GM18505 (cell line): ENCODE results near the gene PTPRE.
"Not testable (repeated sequence)": the region's sequence is repeated elsewhere in the genome, so short reads cannot be mapped to it uniquely, and the experiment has no call there.

Experiments
- ATAC-seq: cut with Tn5 transposase; IDR thresholded peaks from one replicate; pipeline ENCODE4 v1.9.1; 2021; ENCODE audit not compliant: unreplicated experiment
- POLR2A ChIP-seq: IDR thresholded peaks from 4 replicates; pipeline ENCODE4 v1.6.1; 2011; ENCODE audit warnings: borderline replicate concordance; ENCODE audit not compliant: insufficient read depth, insufficient read length; ENCODE audit errors: extremely low read depth

The PTPRE gene

GRCh38 chr10:127982601-127983000 lies 75.7 kb downstream of the PTPRE start:
- TF ChIP-seq POLR2A = no peak
- ATAC-seq = no peak

DNA sequence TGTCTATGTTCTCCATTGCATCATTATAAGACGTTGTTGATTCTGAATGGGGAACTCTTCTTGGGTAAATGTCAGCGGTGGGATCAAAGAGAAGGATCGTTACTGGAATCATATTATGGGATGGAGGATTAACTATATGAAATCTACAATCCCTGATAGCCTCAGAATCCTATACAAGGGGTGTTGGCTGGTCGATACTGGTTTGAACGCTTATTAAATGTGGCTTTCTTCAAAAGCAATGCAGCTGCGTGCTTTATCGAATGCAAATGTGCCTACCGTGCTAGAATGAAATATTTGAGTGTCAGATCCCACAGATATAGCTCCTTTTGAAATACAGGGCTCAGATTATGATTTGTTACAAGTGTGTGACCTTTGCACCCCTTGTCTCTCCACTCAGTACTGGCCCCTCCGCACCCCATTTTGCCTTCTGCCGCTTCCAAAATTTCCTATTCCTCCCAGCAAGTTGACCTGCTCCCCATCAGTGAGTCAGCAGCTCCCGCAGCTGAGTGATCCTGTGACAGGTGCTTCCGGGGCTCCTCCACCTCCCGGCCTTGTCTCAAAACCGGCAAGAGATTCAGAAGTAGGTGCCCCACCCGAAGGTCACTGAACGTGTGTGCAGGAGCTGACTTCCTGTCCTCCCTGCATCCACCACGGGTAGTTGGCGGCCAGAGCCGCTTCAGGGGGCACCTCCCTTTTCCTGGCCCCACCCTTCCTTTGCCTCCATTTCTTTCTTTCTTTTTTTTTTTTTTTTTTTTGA lies 76.6 kb downstream of the PTPRE start:
- no peak for TF ChIP-seq POLR2A
- ATAC-seq = no peak

DNA sequence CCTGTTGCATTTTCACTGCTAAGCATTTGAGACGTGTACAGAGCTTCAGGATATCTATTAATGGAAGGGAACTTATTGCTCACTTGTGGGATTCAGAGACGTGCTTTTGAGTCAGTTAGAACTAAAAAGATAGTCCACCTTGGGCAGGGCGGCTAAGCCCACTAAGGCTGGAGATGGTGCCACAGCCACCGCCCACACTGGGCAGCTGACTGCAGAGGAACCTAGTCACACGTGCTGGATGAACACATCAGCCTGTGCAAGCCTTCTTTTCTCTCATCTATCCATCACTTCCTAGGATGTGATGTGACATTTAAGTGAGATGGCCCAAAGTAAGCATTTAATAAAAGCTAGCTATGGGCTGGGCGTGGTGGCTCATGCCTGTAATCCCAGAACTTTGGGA lies 78.0 kb downstream of the PTPRE start:
- ATAC-seq = no peak
- no peak for TF ChIP-seq POLR2A

DNA sequence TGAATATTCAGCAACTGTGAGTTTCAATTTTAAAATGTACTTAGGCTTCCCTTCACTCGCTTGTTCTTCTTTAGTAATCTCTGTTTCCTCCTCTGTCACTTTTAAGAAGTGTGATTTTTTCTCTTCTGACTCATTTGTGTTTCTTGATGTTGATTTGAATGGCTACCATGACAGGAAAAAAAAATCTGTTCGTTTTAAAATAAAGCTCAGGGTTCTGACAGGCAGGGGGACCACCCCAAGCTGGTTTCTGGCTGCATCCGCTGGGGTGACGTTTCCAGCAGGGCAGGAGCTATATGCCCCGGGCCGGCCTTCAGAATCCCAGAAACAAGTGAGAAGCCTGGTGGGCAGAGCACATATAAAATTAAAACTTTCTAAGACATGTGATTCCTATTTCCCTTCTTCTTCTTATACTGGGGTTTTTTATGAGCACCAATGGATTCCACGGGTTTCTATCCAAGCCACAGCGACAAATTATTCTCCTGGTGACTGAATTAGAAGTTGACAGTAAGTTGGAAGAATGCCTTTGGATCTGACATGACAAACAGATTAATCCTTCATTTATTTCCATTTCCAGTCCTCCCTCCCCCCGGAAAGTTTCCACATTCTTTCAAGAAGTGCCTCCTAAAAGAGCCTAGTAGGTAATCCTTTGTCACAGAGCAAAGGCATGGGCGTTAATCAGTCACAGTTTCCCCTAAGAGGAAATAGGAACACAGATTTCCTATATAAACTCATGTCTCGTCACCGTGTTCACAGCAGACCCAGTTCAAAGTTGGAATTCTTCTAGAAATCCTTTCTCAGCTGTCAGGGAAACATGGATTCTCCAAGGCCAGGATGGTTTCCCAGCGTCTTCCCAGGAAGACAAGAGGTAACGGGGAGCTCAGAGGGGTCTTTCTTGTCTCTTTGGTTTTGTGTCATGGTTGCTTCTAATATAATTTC lies 79.9 kb downstream of the PTPRE start:
- TF ChIP-seq POLR2A = no peak

DNA sequence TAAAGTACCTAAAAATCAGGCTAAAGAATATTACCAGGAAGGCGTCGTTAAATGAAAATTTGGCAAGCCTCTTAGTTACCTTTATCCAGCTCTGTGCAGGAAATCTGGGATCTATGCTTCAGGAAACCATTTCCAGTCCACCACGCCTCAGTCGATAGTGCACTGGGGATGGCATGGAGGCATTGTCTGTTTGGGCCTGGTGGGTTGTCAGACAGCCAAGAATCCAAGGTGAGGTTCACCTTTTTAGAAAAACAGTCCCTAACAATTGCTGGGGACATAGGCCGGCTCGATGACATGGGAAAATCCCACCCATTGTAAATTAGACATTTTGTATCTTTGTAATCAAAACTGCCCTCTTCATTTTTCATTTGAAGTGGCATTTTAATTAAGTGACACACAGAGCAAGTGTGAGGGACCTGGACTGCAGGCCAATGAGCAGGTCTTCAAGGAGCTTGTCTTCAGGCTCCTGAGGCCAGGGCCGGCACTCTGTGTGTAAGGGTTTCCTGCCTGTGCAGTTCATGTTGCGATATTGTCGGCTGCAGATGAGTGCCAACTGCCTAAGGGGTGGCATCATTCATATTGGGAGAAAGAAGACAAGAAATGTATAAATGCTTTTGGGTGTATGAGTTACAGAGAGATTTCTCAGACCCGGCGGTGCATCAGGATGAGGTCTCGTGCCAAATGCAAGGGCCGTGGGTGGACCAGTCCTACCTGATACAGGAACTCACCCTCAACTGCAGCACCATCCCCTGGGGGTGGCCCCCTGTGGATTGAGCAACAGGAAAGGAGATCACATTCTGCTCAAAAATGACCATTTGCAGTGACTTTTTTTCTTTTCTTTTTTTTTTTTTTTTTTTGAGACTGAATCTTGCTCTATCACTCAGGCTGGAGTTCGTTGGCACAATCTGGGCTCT lies 80.8 kb downstream of the PTPRE start:
- no peak for TF ChIP-seq POLR2A
- no peak for ATAC-seq

More for the DNA sequence above, 79.9 kb downstream of the PTPRE start:
- no peak for ATAC-seq

GRCh38 chr10:127989481-127990012 lies 82.6 kb downstream of the PTPRE start:
- no peak for ATAC-seq
- TF ChIP-seq POLR2A = no peak

DNA sequence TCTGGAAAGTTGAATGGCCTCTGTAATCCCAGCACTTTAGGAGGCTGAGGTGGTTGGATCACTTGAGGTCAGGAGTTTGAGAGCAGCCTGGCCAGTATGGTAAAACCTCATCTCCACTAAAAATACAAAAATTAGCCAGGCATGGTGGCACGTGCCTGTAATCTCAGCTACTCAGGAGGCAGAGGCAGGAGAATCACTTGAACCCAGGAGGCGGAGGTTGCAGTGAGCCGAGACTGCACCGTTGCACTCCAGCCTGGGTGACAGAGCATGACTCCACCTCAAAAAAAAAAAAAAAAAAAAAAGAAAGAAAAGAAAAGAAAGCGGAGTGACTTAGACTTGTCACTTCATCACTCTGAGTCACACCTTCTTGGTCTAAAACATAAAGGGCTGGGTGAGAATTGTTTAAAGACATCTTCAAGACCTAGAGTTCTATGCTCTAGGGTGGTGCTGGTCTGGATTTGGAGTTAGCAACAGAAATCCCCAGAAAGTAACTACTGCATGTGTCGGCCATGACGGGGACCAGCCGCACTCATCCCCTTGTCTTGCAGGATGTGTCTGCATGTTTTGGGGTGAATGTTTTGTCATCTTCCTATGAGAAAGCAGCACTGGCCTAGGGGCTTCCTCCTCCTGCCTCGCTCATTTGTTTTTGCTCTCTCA lies 83.4 kb downstream of the PTPRE start:
- ATAC-seq = not testable (repeated sequence)

DNA sequence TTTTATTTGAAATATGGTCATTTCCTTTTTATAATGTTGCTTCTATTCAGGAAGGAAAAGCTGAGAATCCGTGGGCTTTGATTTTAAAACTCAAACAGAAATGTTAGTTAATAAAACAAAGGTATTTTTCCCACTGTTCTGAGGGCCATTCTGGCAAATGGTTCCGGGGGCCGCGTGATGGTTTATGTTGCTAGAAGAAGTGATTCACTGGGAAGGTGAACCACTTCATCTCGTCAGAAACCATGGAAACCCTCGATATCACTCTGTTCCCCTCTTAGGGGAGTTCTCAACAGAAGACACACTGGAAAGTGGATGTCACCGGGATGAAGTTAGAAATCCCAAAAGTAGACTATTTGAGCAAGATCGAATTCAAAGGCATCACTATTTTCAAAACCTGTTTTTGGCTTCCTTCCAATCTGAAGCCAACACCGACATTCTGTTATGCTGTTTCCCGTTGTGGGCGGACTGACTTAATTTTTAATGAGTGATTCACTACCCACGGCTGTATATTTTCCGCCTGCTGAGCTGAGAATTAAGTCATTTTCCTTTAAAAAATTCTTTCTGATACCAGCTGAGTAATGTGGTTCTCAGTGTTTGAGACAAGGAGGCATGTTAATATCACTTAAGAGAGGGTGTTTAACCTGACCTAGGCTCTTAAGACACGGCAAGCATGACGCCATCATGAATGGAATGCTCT lies 84.1 kb downstream of the PTPRE start:
- ATAC-seq = no peak
- no peak for TF ChIP-seq POLR2A

- no peak for TF ChIP-seq POLR2A
- no peak for ATAC-seq
Measured at GRCh38 chr10:127991543-127992255, 84.8 kb downstream of the PTPRE start.

DNA sequence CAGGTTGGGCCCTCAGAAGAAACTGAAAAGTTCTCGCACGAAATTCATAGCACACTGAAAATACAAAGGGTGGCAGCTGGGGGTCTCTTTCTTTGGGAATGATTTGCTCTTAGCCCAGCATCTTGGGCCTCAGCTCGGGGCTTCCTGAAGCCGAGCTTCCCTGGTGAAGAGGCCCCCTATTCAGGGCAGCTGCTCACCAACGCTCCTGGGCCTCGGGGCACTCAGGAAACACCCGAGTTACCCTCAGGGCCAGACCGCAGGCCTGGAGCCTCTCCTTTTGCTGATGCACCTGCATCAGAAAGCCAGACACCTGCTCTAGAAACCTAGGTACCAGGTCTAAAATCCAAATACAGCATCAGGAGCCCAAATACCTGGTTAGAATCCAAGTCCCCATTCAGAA lies 85.5 kb downstream of the PTPRE start:
- no peak for ATAC-seq
- no peak for TF ChIP-seq POLR2A

- no peak for ATAC-seq
- TF ChIP-seq POLR2A = no peak
Measured at GRCh38 chr10:127993056-127993690, 86.3 kb downstream of the PTPRE start.
